K562 (cell line): ENCODE data around the gene LRRTM3. TPM values are rescaled to one million over a fixed set of nuclear protein-coding genes. Genes with fewer than 3 reads are reported as not detected.

Experiments
- ATAC-seq: fragments of 200-7000 bp; cut with Tn5 transposase; 3 replicates; pipeline ENCODE4 v1.9.1; 2020; ENCODE audit warnings: moderate library complexity
- BruUV-seq: library from RNA; stranded (reverse); fragments of 400-500 nt; replicated peaks from 2 replicates; lab custom pipeline; 2021; lab: Mats Ljungman, UMichigan
- CTCF ChIA-PET: fragments of 300-600 bp; formaldehyde crosslinking; extraction: SDS; loops from one replicate; lab custom pipeline; 2021; ENCODE audit warnings: low intra/inter-chr PET ratio; lab: Yijun Ruan, JAX
- POLR2A ChIA-PET: fragments of 300-600, 350-650 bp; sonication (Branson Sonifier 250); formaldehyde crosslinking; extraction: SDS; loops from one replicate; lab custom pipeline; 2021; ENCODE audit warnings: antibody characterized with exemption, inconsistent platforms; lab: Yijun Ruan, JAX
- DNase-seq, 4 experiments: peaks; one replicate each; pipeline versions ENCODE4 v3.0.0 to v3.0.0-alpha.2; 2011 to 2018; ENCODE audit warnings: low spot score in 3 of 4, mixed read lengths in 3 of 4; ENCODE audit errors: extremely low read depth in 1 of 4
- FAIRE-seq: peaks from 2 replicates; lab custom pipeline; 2011; peaks lifted over from hg19 to GRCh38; lab: Jason Lieb, UNC
- H2AFZ ChIP-seq: 2 replicates; pipeline ENCODE4 v1.6.0; 2011; ENCODE audit warnings: low read depth, low read length, control low read depth, inconsistent platforms
- H3K27ac ChIP-seq: fragments of 200-600 bp; 3 replicates; pipeline ENCODE4 v1.8.0; 2011; ENCODE audit warnings: low read depth, mild to moderate bottlenecking, control low read depth, inconsistent platforms, low read length, moderate library complexity, mixed read lengths; ENCODE audit errors: extremely low read depth
- H3K27me3 ChIP-seq, 2 experiments: fragments of 300-600 bp in 1 of 2; 2 replicates in 1 of 2; 3 replicates in 1 of 2; pipeline versions ENCODE4 v1.6.0 to v1.8.0; 2011; ENCODE audit warnings: inconsistent platforms in 2 of 2, low read length in 2 of 2, mild to moderate bottlenecking in 1 of 2, mixed read lengths in 1 of 2, moderate library complexity in 1 of 2; ENCODE audit not compliant: control insufficient read depth in 2 of 2, insufficient read depth in 2 of 2
- H3K36me3 ChIP-seq: fragments of 300-600 bp; 3 replicates; pipeline ENCODE4 v1.8.0; 2011; ENCODE audit warnings: mild to moderate bottlenecking, low read length, inconsistent platforms; ENCODE audit not compliant: control insufficient read depth, insufficient read depth
- H3K4me1 ChIP-seq, 2 experiments: fragments of 200-600 bp in 1 of 2; replicated peaks in 1 of 2; 2 replicates in 1 of 2; 3 replicates in 1 of 2; pipeline versions ENCODE4 v1.5.1 to v1.8.0; 2011; ENCODE audit warnings: inconsistent platforms in 2 of 2, low read length in 2 of 2, mild to moderate bottlenecking in 1 of 2, mixed read lengths in 1 of 2, moderate library complexity in 1 of 2; ENCODE audit not compliant: control insufficient read depth in 2 of 2, insufficient read depth in 2 of 2
- H3K4me2 ChIP-seq: 2 replicates; pipeline ENCODE4 v1.6.1; 2011; ENCODE audit warnings: low read length, control low read depth, inconsistent platforms, mixed read lengths; ENCODE audit not compliant: insufficient read depth
- H3K4me3 ChIP-seq: fragments of 200-600 bp; sonication (generic), shearing (Covaris generic); 2 replicates; pipeline ENCODE4 v1.5.1; 2016; ENCODE audit warnings: control low read depth, inconsistent platforms
- H3K79me2 ChIP-seq: fragments of 200-600 bp; 3 replicates; pipeline ENCODE4 v1.8.0; 2011; ENCODE audit warnings: low read length, inconsistent platforms; ENCODE audit not compliant: control insufficient read depth, insufficient read depth
- H3K9ac ChIP-seq, 2 experiments: 2 replicates each; pipeline versions ENCODE4 v1.6.0 to v1.6.1; 2011; ENCODE audit warnings: low read depth in 2 of 2, low read length in 2 of 2, control low read depth in 1 of 2, inconsistent platforms in 1 of 2, mild to moderate bottlenecking in 1 of 2, mixed read lengths in 1 of 2; ENCODE audit not compliant: insufficient read depth in 1 of 2
- H3K9me1 ChIP-seq: one replicate; pipeline ENCODE4 v1.6.0; 2011; ENCODE audit warnings: inconsistent platforms, mild to moderate bottlenecking, low read length, moderate library complexity; ENCODE audit not compliant: control insufficient read depth, insufficient read depth
- H3K9me3 ChIP-seq: replicated peaks from 2 replicates; pipeline ENCODE4 v1.5.1; 2011; ENCODE audit warnings: low read depth, low read length, inconsistent platforms; ENCODE audit not compliant: control insufficient read depth, insufficient read depth
- H4K20me1 ChIP-seq: replicated peaks from 2 replicates; pipeline ENCODE4 v1.6.1; 2011; ENCODE audit warnings: low read length, inconsistent platforms, mixed read lengths; ENCODE audit not compliant: control insufficient read depth, insufficient read depth
- HMG20A ChIP-seq: fragments of 450-650 bp; formaldehyde crosslinking; conservative IDR thresholded peaks from 2 replicates; pipeline ENCODE4 v1.4.0; 2020; ENCODE audit warnings: mild to moderate bottlenecking, mixed read lengths
- IFI16 ChIP-seq: fragments of 250-450 bp; sonication (Bioruptor Pico); IDR thresholded peaks from 2 replicates; pipeline ENCODE4 v2.1.2; 2022; ENCODE audit warnings: mild to moderate bottlenecking, inconsistent platforms
- MAFK ChIP-seq: IDR thresholded peaks from 2 replicates; pipeline ENCODE4 v1.6.1; 2011; ENCODE audit warnings: low read length, improper control_type of control experiment
- NEUROD1 ChIP-seq: fragments of 150-350 bp; IDR thresholded peaks from 2 replicates; pipeline ENCODE4 v1.6.1; 2014; ENCODE audit warnings: borderline replicate concordance, low read length, low read depth; ENCODE audit not compliant: partially characterized antibody
- NR4A1 ChIP-seq, 2 experiments: fragments of 250-450 bp in 1 of 2; fragments of 450-650 bp in 1 of 2; sonication (Bioruptor Pico) in 1 of 2; IDR thresholded peaks; 2 replicates each; pipeline versions ENCODE4 v1.4.0 to v1.6.1; 2016 to 2020; ENCODE audit warnings: mild to moderate bottlenecking in 2 of 2, missing compliant biosample characterization in 1 of 2, missing genetic modification characterization in 1 of 2, moderate library complexity in 1 of 2
- STAT5A ChIP-seq: IDR thresholded peaks from 2 replicates; pipeline ENCODE4 v1.6.1; 2012; ENCODE audit warnings: low read length, inconsistent platforms, borderline replicate concordance
- TAF1 ChIP-seq: IDR thresholded peaks from 2 replicates; pipeline ENCODE4 v1.6.1; 2011; ENCODE audit warnings: mild to moderate bottlenecking, low read length, moderate library complexity; ENCODE audit not compliant: insufficient read depth, control insufficient read depth, severe bottlenecking; ENCODE audit errors: extremely low read depth
- ZNF184 ChIP-seq: sonication (generic); formaldehyde crosslinking; IDR thresholded peaks from 2 replicates; pipeline ENCODE4 v1.5.0; 2020; ENCODE audit warnings: missing genetic modification reagents
- ZNF507 ChIP-seq: conservative IDR thresholded peaks from 2 replicates; pipeline ENCODE4 v1.6.1; 2017; ENCODE audit warnings: missing genetic modification characterization, missing compliant biosample characterization
- ZNF518B ChIP-seq: fragments of 250-450 bp; sonication (Bioruptor Pico); IDR thresholded peaks from 2 replicates; pipeline ENCODE4 v1.5.0; 2021; ENCODE audit warnings: mild to moderate bottlenecking, moderate library complexity
- WGBS: fragments of 100-300 bp; shearing (Covaris generic); methylation state at CpG from one replicate; pipeline ENCODE4 v1.1.6; 2016; ENCODE audit warnings: low coverage, mixed read lengths; ENCODE audit not compliant: insufficient coverage; ENCODE audit errors: missing lambda C conversion rate; 5-methylcytosine and 5-hydroxymethylcytosine counted together
- in situ Hi-C: fragments of 300-500 bp; cut with MboI; formaldehyde crosslinking; loops from 4 replicates; pipeline ENCODE4 v1.15.0; 2018; ENCODE audit warnings: inconsistent platforms, mixed read lengths
- intact Hi-C: fragments of 100-400 bp; cut with micrococcal nuclease; formaldehyde crosslinking; loops from 2 replicates; pipeline ENCODE4 v1.14.2; 2022
- polyA plus RNA-seq, 8 experiments: library from polyadenylated mRNA; depleted of rRNA in 4 of 8; stranded (reverse) in 5 of 8; unstranded in 3 of 8; fragments of >200 nt; fragmentation: Nextera tagmentation in 2 of 8; fragmentation: Illumina TruSeq in 1 of 8; extraction: Ambion mirVana in 2 of 8; extraction: Trizol in 1 of 8; gene quantifications; 2 replicates each; pipeline versions ENCODE4 v1.2.1 to v1.2.3, GENCODE V29; 2011 to 2014; ENCODE audit warnings: inconsistent platforms in 1 of 8, missing spikeins in 1 of 8
- total RNA-seq, 7 experiments: library from RNA; depleted of rRNA in 6 of 7; stranded (reverse); fragments of >200 nt in 6 of 7; fragmentation: Illumina TruSeq in 2 of 7; extraction: Trizol in 2 of 7; gene quantifications; 2 replicates each; pipeline versions ENCODE4 v1.2.1 to v1.2.3, GENCODE V29; 2011 to 2021; ENCODE audit warnings: low replicate concordance in 1 of 7

The LRRTM3 gene
- total and polyA plus RNA-seq, 9 of the 15 experiments (the other 6 are each of a cell fraction or from before 2014, with no cell fraction given) = not detected

- no peak for TF ChIP-seq TAF1
- TF ChIP-seq ZNF518B (CRISPR knock-in tag) = no peak
- TF ChIP-seq NR4A1 (CRISPR knock-in tag; IDR thresholded peaks at IDR 0.05) = no peak
- no peak for TF ChIP-seq NR4A1 (tag; IDR thresholded peaks at IDR 0.05)
- TF ChIP-seq MAFK = no peak
- TF ChIP-seq HMG20A = no peak
- TF ChIP-seq STAT5A = no peak
- TF ChIP-seq NEUROD1 = no peak
- TF ChIP-seq IFI16 (CRISPR knock-in tag) = no peak
- TF ChIP-seq ZNF507 (tag) = no peak
- no peak for TF ChIP-seq ZNF184
- TF ChIP-seq, all 486 proteins: peak for 0
- H4K20me1 ChIP-seq = no peaks in the 10 kb centered on the region
- no peak overlapping the region for H2AFZ ChIP-seq
- FAIRE-seq = no peak
- H3K4me1 ChIP-seq = no peaks in the 10 kb centered on the region
- no peak overlapping the region for H3K27ac ChIP-seq
- DNase-seq = no peak
- no peaks in the 10 kb centered on the region for H3K79me2 ChIP-seq
- H3K9ac ChIP-seq = no peak overlapping the region
- H3K9me1 ChIP-seq = no peaks in the 10 kb centered on the region
- no TSS peak for BruUV-seq
- no peaks in the 10 kb centered on the region for H3K9me3 ChIP-seq
- H3K4me2 ChIP-seq = no peak overlapping the region
- ChIA-PET POLR2A (no interaction called here), CTCF (no interaction called here)
- WGBS = 1% methylated on average over 3 of the region's 3 CpGs
- no peaks in the 10 kb centered on the region for H3K27me3 ChIP-seq
- in situ Hi-C loops = no loop called here
- no peak for ATAC-seq
- no peaks in the 10 kb centered on the region for H3K36me3 ChIP-seq
- intact Hi-C loops = no loop called here
- H3K4me3 ChIP-seq = no peak overlapping the region
These were observed 44.0 kb upstream of the LRRTM3 start for GRCh38 chr10:66881814-66882213.
